GM12874 (cell line): Measurements from ENCODE around the gene NOD1.

ENCODE experiments used
- CTCF ChIP-seq: IDR thresholded peaks from 2 replicates; pipeline ENCODE4 v1.5.1; 2011; ENCODE audit warnings: low read depth, mild to moderate bottlenecking, control low read depth, low read length, moderate library complexity; ENCODE audit not compliant: insufficient read depth

The NOD1 gene

GRCh38 chr7:30519122-30519521, 40.5 kb upstream of the NOD1 start:
- no peak for TF ChIP-seq CTCF

GRCh38 chr7:30515761-30516160, 37.2 kb upstream of the NOD1 start:
- TF ChIP-seq CTCF = no peak

GRCh38 chr7:30514776-30515175, 36.2 kb upstream of the NOD1 start:
- TF ChIP-seq CTCF = no peak

- no peak for TF ChIP-seq CTCF
Observed at GRCh38 chr7:30514177-30514576, 35.6 kb upstream of the NOD1 start.

- TF ChIP-seq CTCF = no peak
Observed at GRCh38 chr7:30513762-30514161, 35.2 kb upstream of the NOD1 start.

GRCh38 chr7:30511973-30512662, 33.5 kb upstream of the NOD1 start:
- no peak for TF ChIP-seq CTCF

- no peak for TF ChIP-seq CTCF
Observed at GRCh38 chr7:30511494-30511893, 32.9 kb upstream of the NOD1 start.
